Measurements from ENCODE around the gene GANAB. TPM values are rescaled to one million over a fixed set of nuclear protein-coding genes. Genes with fewer than 3 reads are reported as not detected.
"Not testable (repeated sequence)": the region's sequence is repeated elsewhere in the genome, so short reads cannot be mapped to it uniquely, and the experiment has no call there.

Gene GANAB
- total RNA-seq, 4 donors from 2014 or later, result 56.9 to 513 (median 270) TPM

GRCh38 chr11:62588966-62589637 lies 57.3 kb downstream of the GANAB start:
- TF ChIP-seq CTCF (IDR thresholded peaks at IDR 0.05), result no peak
- no peak for TF ChIP-seq POLR2A (IDR thresholded peaks at IDR 0.05)
- no peak overlapping the region for H3K4me3 ChIP-seq
- no peaks in the 10 kb centered on the region for H3K36me3 ChIP-seq
- H3K27ac ChIP-seq, result no peak overlapping the region
- no peaks in the 10 kb centered on the region for H3K9me3 ChIP-seq
- no peaks in the 10 kb centered on the region for H3K27me3 ChIP-seq
- no peaks in the 10 kb centered on the region for H3K4me1 ChIP-seq
- no peak for DNase-seq
- intact Hi-C loops (cut with DNase I; ENCODE audit: low total_unique reads), result no loop called here

- H3K4me3 ChIP-seq; H3K9me3 ChIP-seq; DNase-seq; H3K27ac ChIP-seq; H3K4me1 ChIP-seq; intact Hi-C loops (cut with DNase I; ENCODE audit: low total_unique reads); H3K36me3 ChIP-seq; H3K27me3 ChIP-seq: not testable (repeated sequence)
Measured at GRCh38 chr11:62585356-62585755, 61.1 kb downstream of the GANAB start.

GRCh38 chr11:62581735-62582134 lies 64.7 kb downstream of the GANAB start:
- not testable (repeated sequence) for H3K36me3 ChIP-seq

GRCh38 chr11:62580959-62581715 lies 65.3 kb downstream of the GANAB start:
- H3K4me3 ChIP-seq, result no peak overlapping the region
- intact Hi-C loops (cut with DNase I; ENCODE audit: low total_unique reads), result no loop called here
- H3K9me3 ChIP-seq, result no peaks in the 10 kb centered on the region
- no peaks in the 10 kb centered on the region for H3K36me3 ChIP-seq
- TF ChIP-seq POLR2A (IDR thresholded peaks at IDR 0.05) (no peak), CTCF (IDR thresholded peaks at IDR 0.05) (no peak)
- H3K4me1 ChIP-seq, result no peaks in the 10 kb centered on the region
- DNase-seq, result no peak
- H3K27me3 ChIP-seq, result no peaks in the 10 kb centered on the region
- H3K27ac ChIP-seq, result no peak overlapping the region

More at GRCh38 chr11:62581735-62582134, 64.7 kb downstream of the GANAB start:
- H3K27me3 ChIP-seq; DNase-seq; H3K27ac ChIP-seq; H3K4me1 ChIP-seq; H3K4me3 ChIP-seq; intact Hi-C loops (cut with DNase I; ENCODE audit: low total_unique reads); H3K9me3 ChIP-seq: not testable (repeated sequence)

GRCh38 chr11:62579252-62579651 lies 67.2 kb downstream of the GANAB start:
- intact Hi-C loops (cut with DNase I; ENCODE audit: low total_unique reads), result no loop called here
- Histone ChIP-seq H3K27ac (no peak overlapping the region), H3K4me1 (peaks cover 0 to 12% of the 10 kb centered on the region in 2 donors), H3K27me3 (no peaks in the 10 kb centered on the region), H3K36me3 (no peaks in the 10 kb centered on the region), H3K9me3 (no peaks in the 10 kb centered on the region), H3K4me3 (no peak overlapping the region)
- TF ChIP-seq POLR2A (IDR thresholded peaks at IDR 0.05), result no peak
- no peak for TF ChIP-seq CTCF (IDR thresholded peaks at IDR 0.05)
- no peak for DNase-seq

- no peak for DNase-seq
- Histone ChIP-seq H3K27ac (peak overlapping the region in 1 of 2 donors; percentile 99), H3K36me3 (no peaks in the 10 kb centered on the region)
Measured at GRCh38 chr11:62578541-62578940, 67.9 kb downstream of the GANAB start.

More at GRCh38 chr11:62578541-62578940, 67.9 kb downstream of the GANAB start:
- no peaks in the 10 kb centered on the region for H3K27me3 ChIP-seq
- intact Hi-C loops (cut with DNase I; ENCODE audit: low total_unique reads), result no loop called here
- peaks cover 0 to 12% of the 10 kb centered on the region in 2 donors for H3K4me1 ChIP-seq
- no peak for TF ChIP-seq CTCF (IDR thresholded peaks at IDR 0.05)
- TF ChIP-seq POLR2A (IDR thresholded peaks at IDR 0.05), result no peak
- no peaks in the 10 kb centered on the region for H3K9me3 ChIP-seq
- no peak overlapping the region for H3K4me3 ChIP-seq

All from uterus (tissue), 4 donors.